Activated naive CD8-positive, alpha-beta T cell (primary cell): ENCODE measurements around the gene CSMD2.

Experiments used
- H3K27ac Mint-ChIP-seq: one replicate; pipeline ENCODE4 v1.8.0; 2021; ENCODE audit warnings: mixed read lengths
- H3K27me3 Mint-ChIP-seq: one replicate; pipeline ENCODE4 v1.8.0; 2021; ENCODE audit warnings: mixed read lengths
- H3K36me3 Mint-ChIP-seq: one replicate; pipeline ENCODE4 v1.8.0; 2021; ENCODE audit warnings: mixed read lengths
- H3K4me1 Mint-ChIP-seq: one replicate; pipeline ENCODE4 v1.8.0; 2021; ENCODE audit warnings: low read depth, mixed read lengths
- H3K4me3 Mint-ChIP-seq: one replicate; pipeline ENCODE4 v1.8.0; 2021; ENCODE audit warnings: mild to moderate bottlenecking, mixed read lengths
- H3K9me3 Mint-ChIP-seq: one replicate; pipeline ENCODE4 v1.8.0; 2021; ENCODE audit warnings: low read depth, mixed read lengths

Gene CSMD2

DNA sequence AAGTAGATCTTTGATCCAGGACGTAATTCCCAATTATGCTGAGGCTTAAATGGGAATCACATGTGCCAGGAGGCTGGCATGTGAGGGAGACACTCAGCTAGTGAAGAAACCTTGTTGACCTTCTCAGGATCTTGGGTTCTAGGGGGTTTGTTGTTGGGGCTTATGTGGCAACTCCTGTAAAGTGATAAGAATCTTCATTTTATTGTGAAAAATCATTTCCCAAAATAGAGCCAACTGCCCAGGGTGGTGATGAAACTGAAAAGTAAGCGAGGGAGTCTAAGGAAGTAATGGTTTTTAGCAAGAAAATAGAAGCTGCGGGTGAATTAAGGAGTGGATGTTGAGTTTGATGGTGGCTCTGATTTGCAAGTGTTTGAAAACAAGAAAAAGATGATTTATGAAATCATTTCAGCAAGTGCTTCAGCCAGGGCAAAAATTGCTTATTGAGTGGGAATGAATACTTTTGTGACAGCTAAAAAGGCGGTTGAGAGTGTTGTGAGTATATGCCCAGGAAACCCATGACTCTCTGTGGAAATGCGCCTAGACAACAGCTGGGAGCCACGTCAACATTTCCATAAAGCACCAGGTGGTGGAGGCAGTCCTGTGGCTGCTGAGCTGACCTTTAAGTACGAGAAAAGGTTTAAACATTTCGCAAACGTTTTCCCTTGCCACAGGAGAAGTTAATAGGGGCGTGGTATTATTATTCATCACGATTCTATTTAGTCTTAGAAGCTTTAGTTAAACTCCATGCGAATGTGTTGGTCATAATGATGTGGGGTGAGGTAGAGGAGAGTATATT lies 198.5 kb downstream of the CSMD2 start:
- Mint-ChIP-seq H3K4me3 (no peak overlapping the region), H3K36me3 (no peaks in the 10 kb centered on the region), H3K27me3 (peaks cover 1% of the 10 kb centered on the region), H3K4me1 (no peaks in the 10 kb centered on the region), H3K9me3 (no peaks in the 10 kb centered on the region), H3K27ac (no peak overlapping the region)

DNA sequence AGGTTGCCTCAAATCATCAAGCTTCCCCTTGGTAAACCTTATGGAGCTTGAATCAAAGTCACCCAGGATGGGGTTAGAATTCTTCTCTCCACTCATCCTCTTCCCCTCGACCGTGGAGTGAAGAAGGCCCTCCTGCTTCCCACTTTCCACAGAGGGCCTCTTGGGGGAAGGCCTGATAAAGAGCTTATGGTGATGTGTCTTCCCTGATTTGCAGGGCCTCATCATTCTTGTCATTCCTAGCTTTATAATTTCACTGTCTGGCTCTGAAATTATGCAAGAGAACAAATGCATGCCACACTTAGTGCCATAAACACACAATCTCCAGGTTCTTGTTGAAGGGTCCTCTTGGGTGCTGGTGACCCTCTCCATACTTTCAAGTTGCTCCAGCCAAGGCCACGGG lies 199.9 kb downstream of the CSMD2 start:
- Mint-ChIP-seq H3K27me3 (no peaks in the 10 kb centered on the region), H3K9me3 (no peaks in the 10 kb centered on the region), H3K27ac (no peak overlapping the region)

DNA sequence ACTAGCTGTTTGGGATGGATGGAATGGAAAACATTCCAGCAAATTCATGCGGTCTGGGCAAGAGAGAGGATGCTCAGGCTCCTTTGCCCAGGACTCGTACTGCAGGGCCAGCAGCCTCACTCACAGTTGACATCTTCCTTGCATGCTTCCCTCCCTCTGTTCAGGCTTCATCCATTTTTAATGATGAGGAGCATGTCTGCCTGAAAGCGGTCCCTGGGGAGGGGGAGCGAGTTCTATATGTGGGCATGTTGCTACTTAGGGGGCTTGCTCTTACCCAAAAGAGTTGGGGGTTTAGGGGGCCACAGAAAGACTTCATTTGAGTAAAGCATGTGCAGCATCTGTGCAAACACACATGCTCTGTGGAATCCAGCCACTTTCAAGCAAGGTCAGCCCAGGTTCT lies 203.0 kb downstream of the CSMD2 start:
- Mint-ChIP-seq H3K9me3 (no peaks in the 10 kb centered on the region), H3K4me3 (no peak overlapping the region), H3K36me3 (no peaks in the 10 kb centered on the region), H3K27me3 (no peaks in the 10 kb centered on the region), H3K27ac (no peak overlapping the region), H3K4me1 (no peaks in the 10 kb centered on the region)

More for the DNA sequence above, 199.9 kb downstream of the CSMD2 start:
- Mint-ChIP-seq H3K4me3 (no peak overlapping the region), H3K36me3 (no peaks in the 10 kb centered on the region), H3K4me1 (no peaks in the 10 kb centered on the region)

DNA sequence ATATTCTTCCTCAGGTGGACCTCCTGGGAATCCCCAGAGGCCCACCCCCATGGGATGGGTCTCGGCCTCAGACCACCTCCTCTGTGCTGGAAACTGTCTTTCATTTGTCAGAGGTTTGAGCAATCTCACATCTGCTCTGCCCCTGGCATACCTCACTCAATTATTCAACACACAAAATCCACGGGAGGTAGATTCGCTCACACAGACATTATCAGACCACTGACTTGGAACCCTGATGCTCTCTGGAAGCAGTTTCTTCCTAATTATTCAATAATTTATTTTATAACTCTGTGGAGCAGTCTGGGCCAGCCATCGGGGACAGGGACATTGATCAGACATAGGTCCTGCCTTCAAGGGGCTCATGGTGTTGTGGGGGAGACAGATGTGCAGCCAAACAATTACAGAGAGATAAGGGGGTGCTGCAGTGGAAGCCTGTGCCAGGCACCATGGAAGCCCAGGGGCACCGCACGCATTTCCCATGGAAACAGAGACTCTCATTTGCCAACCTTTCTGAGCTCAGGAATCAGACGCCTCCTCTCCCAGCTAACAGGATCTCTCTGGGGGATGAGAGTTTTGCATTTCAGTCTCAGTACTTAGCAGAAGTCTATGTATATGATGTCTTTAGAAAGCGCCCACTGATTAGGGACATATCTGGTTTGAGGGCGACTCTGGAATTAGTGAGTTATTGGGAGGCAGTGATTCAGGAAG lies 204.7 kb downstream of the CSMD2 start:
- no peaks in the 10 kb centered on the region for H3K9me3 Mint-ChIP-seq
- no peaks in the 10 kb centered on the region for H3K36me3 Mint-ChIP-seq
- no peak overlapping the region for H3K4me3 Mint-ChIP-seq
- no peaks in the 10 kb centered on the region for H3K27me3 Mint-ChIP-seq
- no peak overlapping the region for H3K27ac Mint-ChIP-seq
- H3K4me1 Mint-ChIP-seq = no peaks in the 10 kb centered on the region

DNA sequence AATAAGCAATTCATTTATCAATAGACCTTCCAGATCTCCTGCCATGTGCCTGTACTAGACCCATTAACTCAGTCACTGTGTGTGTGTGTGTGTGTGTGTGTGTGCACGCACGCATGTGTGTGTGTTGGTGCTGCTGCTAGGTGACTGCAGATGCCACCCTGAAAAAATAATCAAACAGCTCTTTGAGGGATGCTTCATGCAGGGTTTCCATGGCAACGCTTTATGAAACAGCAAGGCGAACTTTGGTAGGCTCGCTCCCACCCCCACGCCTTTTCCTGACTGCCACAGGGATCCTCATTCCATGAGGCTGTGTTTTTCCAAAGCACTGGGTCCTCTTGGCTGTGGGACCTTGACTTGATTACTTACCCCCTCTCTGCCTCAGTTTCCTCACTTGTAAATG lies 207.2 kb downstream of the CSMD2 start:
- Mint-ChIP-seq H3K9me3 (no peaks in the 10 kb centered on the region), H3K4me1 (no peaks in the 10 kb centered on the region), H3K36me3 (no peaks in the 10 kb centered on the region), H3K4me3 (no peak overlapping the region), H3K27ac (no peak overlapping the region), H3K27me3 (no peaks in the 10 kb centered on the region)

DNA sequence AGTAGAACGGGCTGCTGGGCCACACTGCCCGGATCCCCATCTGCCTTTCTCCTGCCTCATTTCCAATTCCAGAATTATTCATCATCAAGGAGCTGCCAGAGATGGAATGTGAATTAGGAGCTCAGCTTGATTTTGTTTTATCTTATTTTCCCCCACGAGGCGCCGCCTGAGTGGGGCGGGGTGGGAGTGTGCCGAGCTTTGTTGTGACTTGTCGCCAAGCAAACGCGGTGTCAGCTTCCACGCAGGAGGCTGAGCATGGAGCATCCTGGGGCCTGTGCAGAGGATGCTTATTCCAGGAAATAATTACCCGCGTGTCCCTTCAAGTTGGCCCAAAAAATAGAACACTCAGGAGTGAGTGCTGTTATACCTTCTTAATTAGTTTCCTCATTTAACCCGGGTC lies 209.9 kb downstream of the CSMD2 start:
- Mint-ChIP-seq H3K36me3 (no peaks in the 10 kb centered on the region), H3K27ac (no peak overlapping the region), H3K4me1 (no peaks in the 10 kb centered on the region), H3K9me3 (no peaks in the 10 kb centered on the region), H3K27me3 (no peaks in the 10 kb centered on the region), H3K4me3 (no peak overlapping the region)

DNA sequence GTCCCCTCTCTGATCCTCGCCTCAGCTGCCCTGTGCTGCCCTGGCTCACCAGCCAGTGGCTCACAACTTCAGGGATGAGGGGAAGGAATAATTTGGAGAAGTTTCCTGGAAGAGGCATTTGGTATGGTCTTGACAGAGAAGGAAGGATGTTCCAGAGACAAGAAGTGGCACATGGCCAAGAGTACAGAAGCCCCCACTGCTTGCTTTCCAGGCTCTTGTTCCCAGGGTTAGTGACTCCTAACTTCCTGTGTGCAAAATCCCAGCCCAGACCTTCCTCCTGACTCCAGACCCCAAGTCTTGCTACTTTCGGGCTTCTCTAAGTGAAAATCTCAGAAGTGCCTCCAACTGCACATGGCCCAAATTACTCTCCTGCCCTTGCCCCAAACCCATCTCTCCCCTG lies 215.5 kb downstream of the CSMD2 start:
- no peaks in the 10 kb centered on the region for H3K27me3 Mint-ChIP-seq
- H3K9me3 Mint-ChIP-seq = no peaks in the 10 kb centered on the region
- H3K4me1 Mint-ChIP-seq = no peaks in the 10 kb centered on the region
- no peak overlapping the region for H3K27ac Mint-ChIP-seq
- H3K4me3 Mint-ChIP-seq = no peak overlapping the region
- H3K36me3 Mint-ChIP-seq = no peaks in the 10 kb centered on the region

DNA sequence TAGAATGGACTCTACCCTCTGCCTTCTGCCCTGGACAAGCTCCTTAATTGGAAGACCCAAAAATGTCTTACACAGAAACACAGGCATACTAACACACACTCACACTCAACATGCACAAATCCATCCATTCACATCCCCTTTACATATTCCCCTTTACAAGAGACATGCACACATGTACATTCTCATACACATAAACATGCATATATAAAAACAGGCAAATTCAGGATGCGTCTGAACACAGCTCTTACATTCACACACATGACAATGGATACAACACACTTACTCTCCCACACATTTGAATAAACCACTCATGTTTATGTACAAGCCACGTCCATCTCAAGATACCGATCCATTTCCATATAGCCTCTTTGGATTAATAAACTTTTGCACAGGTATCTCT lies 216.7 kb downstream of the CSMD2 start:
- Mint-ChIP-seq H3K9me3 (no peaks in the 10 kb centered on the region), H3K4me3 (no peak overlapping the region), H3K27ac (no peak overlapping the region), H3K4me1 (no peaks in the 10 kb centered on the region), H3K36me3 (no peaks in the 10 kb centered on the region), H3K27me3 (no peaks in the 10 kb centered on the region)

DNA sequence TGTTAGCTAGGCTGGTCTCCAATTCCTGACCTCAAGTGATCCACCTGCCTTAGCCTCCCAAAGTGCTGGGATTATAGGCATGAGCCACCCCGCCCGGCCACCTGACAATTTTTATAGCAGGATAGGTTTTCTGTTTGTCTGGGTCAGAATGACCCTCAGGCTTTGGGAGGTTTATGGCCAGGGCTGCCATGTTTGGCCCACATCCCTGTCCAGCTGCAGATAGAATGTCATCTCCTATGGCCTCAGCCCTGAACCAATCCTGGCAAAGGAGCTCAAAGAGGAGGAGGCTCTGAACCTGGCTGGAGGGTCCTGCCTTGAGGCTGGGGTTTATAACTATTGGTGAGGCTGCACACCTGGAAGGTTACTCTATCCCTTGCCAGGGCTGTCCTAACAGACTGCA lies 218.2 kb downstream of the CSMD2 start:
- Mint-ChIP-seq H3K4me1 (no peaks in the 10 kb centered on the region), H3K4me3 (no peak overlapping the region), H3K36me3 (no peaks in the 10 kb centered on the region), H3K27me3 (no peaks in the 10 kb centered on the region), H3K27ac (no peak overlapping the region), H3K9me3 (no peaks in the 10 kb centered on the region)

DNA sequence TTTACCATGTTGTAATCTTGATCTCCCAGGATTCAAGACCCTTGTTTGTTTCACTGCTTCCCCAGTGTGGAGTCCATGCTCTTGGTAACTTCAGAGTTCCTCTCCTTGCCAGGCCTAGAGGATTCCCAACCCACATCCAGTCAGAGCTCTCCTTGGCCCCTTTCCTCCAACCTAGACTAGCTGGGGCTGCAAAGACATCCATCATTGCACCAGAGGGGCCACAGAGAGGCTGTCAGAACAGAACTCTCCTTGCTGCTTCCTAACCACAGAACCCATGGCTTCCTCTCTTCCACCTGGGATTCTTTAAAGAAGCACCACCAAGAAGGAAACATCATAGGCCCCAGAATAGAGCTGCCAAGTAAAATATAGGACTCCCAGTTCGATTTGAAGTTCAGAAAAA lies 220.2 kb downstream of the CSMD2 start:
- Mint-ChIP-seq H3K27me3 (peaks cover 5% of the 10 kb centered on the region), H3K4me3 (no peak overlapping the region)

DNA sequence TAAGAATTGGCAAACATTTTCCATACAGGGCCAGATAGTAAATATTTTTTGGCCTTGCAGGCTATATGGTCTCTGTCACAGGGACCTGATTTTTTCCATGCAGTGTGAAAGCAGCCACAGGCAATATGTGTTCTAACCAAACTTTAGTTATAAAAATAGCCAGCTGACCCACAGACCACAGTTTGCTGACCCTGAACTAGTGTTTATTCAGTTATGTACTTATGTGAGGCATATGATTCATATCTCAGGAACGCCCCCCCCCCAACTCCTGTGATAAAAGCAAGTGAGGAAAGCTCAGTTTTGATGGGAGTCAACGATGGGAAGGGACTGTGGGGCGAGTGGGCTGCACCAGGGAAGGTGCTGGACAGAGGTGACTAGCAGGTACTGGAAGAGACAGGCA lies 221.1 kb downstream of the CSMD2 start:
- Mint-ChIP-seq H3K27me3 (peaks cover 5% of the 10 kb centered on the region), H3K4me3 (no peak overlapping the region), H3K27ac (no peak overlapping the region), H3K36me3 (no peaks in the 10 kb centered on the region), H3K4me1 (no peaks in the 10 kb centered on the region), H3K9me3 (no peaks in the 10 kb centered on the region)

More for the DNA sequence above, 220.2 kb downstream of the CSMD2 start:
- no peaks in the 10 kb centered on the region for H3K36me3 Mint-ChIP-seq
- H3K9me3 Mint-ChIP-seq = no peaks in the 10 kb centered on the region
- no peak overlapping the region for H3K27ac Mint-ChIP-seq
- no peaks in the 10 kb centered on the region for H3K4me1 Mint-ChIP-seq

DNA sequence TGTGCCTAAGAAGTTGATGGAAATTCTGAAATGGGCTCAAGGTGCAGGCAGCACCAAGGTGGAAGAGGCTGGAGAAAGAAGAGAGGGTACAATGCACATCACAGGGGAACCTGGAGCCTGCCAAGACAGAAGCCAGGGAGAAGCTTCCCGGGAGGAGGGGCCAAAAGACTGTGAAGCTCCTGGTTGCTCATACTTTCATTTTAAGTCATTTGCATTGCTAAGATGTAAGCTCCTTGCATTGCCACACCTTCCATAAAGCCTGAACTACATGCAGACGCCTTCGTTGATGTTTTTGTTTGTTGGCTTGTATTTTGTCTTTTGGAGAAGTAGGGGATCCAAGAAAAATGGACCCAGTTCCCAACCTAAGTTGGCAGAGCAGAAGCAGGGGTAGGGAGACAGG lies 232.2 kb downstream of the CSMD2 start:
- Mint-ChIP-seq H3K27ac (no peak overlapping the region), H3K27me3 (peaks cover 8% of the 10 kb centered on the region), H3K36me3 (no peaks in the 10 kb centered on the region), H3K9me3 (peaks cover 4% of the 10 kb centered on the region), H3K4me3 (no peak overlapping the region), H3K4me1 (no peaks in the 10 kb centered on the region)

DNA sequence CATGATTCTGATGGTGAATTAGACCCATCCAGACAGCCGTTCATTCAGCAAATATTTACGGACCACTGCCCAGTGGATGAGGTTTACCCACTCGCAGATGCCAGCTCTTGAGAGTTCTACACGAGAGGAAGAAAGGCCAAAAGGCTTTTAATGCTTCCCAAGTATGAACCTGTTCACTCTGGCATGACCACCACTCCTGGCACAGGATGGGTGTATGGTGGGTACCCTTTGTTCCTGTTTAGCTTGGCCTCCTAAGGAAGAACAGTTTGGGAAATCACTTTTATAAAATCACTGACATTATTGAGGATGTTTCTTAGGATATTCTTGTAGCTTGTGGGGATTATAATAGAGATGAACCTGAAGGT lies 233.9 kb downstream of the CSMD2 start:
- H3K27me3 Mint-ChIP-seq = peaks cover 8% of the 10 kb centered on the region
- H3K4me1 Mint-ChIP-seq = no peaks in the 10 kb centered on the region
- H3K9me3 Mint-ChIP-seq = no peaks in the 10 kb centered on the region
- no peak overlapping the region for H3K27ac Mint-ChIP-seq
- H3K4me3 Mint-ChIP-seq = no peak overlapping the region
- H3K36me3 Mint-ChIP-seq = no peaks in the 10 kb centered on the region

DNA sequence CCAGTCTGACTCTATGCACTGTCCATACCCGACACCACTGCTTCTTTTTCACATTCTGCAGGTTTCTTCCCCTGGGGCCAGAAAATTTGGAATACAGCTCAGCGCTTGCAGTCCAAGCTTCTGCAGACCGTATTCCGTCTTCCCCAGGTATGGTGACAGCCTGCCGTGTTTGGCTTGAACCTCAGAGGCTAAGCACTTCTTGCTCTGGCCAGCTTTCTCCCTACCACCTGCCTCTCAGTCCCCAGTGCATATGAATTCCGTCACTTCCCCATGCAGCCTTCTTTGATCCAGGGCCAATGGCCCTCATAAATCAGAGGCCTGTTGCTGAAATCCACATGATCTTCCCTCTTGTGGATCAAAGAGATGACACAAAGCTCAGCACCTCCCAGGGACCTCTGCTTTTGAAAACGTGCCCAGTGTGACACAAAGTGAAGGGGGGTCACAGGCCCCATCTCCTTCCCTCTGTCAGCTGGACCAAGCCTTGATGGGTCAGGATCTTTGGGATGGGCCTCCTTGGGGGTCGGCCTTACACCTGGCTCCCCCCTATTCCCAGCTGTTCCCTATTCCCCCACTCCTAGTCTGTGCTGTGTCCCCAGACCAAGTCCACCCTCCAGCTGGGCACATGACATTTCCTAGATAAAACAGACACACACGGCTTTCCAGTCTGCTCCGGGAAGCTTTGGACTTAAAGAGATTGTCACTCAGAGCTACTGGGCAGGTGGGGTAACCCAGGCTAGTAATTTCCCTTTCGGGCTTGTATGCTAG lies 234.5 kb downstream of the CSMD2 start:
- no peaks in the 10 kb centered on the region for H3K9me3 Mint-ChIP-seq

DNA sequence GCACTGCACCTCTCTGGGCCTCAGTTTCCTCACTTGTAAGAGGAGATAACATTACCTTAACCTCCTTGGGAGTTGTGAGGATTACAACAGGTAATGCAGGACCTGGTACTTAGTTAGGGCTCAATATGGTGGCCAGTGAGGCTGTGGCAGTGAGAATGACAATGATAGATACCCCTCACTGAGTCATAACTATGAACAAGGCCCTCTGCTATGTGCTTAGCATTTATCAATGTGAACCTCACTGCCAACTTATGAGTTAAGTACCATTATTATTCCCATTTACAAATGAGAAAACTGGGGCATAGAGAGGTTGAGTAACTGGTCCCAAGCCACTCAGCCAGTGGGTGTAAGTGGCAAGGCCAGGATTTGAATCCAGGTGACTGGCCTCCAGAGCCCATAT lies 236.8 kb downstream of the CSMD2 start:
- H3K4me3 Mint-ChIP-seq = no peak overlapping the region
- H3K36me3 Mint-ChIP-seq = no peaks in the 10 kb centered on the region
- no peaks in the 10 kb centered on the region for H3K9me3 Mint-ChIP-seq
- no peak overlapping the region for H3K27ac Mint-ChIP-seq
- no peaks in the 10 kb centered on the region for H3K27me3 Mint-ChIP-seq
- H3K4me1 Mint-ChIP-seq = no peaks in the 10 kb centered on the region

More for the DNA sequence above, 234.5 kb downstream of the CSMD2 start:
- H3K36me3 Mint-ChIP-seq = no peaks in the 10 kb centered on the region
- no peak overlapping the region for H3K27ac Mint-ChIP-seq
- peaks cover 8% of the 10 kb centered on the region for H3K27me3 Mint-ChIP-seq
- H3K4me1 Mint-ChIP-seq = no peaks in the 10 kb centered on the region
- no peak overlapping the region for H3K4me3 Mint-ChIP-seq
